Measurements from ENCODE around the gene BCO2. TPM values are rescaled to one million over a fixed set of nuclear protein-coding genes. Genes with fewer than 3 reads are reported as not detected.

Gene BCO2
- total RNA-seq, 1 experiment from 2014 or later = 2.9 TPM

GRCh38 chr11:112253605-112254242 is 78.4 kb downstream of the BCO2 start:
- intact Hi-C loops (cut with micrococcal nuclease) = no loop called here
- Histone ChIP-seq H3K79me2 (ENCODE audit: low read length) (no peaks in the 10 kb centered on the region), H3F3A (ENCODE audit: low read length, unreplicated experiment) (no peaks in the 10 kb centered on the region), H3K27ac (ENCODE audit: low read length) (no peak overlapping the region), H3K27me3 (ENCODE audit: low read length) (no peaks in the 10 kb centered on the region), H3K9me2 (replicated peaks; ENCODE audit: low read length) (no peaks in the 10 kb centered on the region), H3K9ac (ENCODE audit: low read length) (no peak overlapping the region), H3K9me3 (ENCODE audit: low read length) (no peaks in the 10 kb centered on the region), H3K4me1 (ENCODE audit: insufficient read depth, low read length) (peaks cover 17% of the 10 kb centered on the region), H3K4me2 (ENCODE audit: low read length) (no peak overlapping the region), H3K4me3 (ENCODE audit: low read length) (no peak overlapping the region), H2AFZ (ENCODE audit: low read length) (no peak overlapping the region), H3K36me3 (ENCODE audit: low read depth, low read length) (no peaks in the 10 kb centered on the region), H4K20me1 (ENCODE audit: low read length) (no peaks in the 10 kb centered on the region)
- POLR2A ChIA-PET (ENCODE audit: unreplicated experiment) = no interaction called here
- no peak for ATAC-seq
- no peak for TF ChIP-seq CTCF (conservative IDR thresholded peaks at IDR 0.05; ENCODE audit: low read depth, low read length)
- TF ChIP-seq EZH2phosphoT487 (IDR thresholded peaks at IDR 0.05; ENCODE audit: borderline replicate concordance, low read length) = no peak
- no peak for TF ChIP-seq EZH2 (IDR thresholded peaks at IDR 0.05; ENCODE audit: low read length, unreplicated experiment)
- CTCF ChIA-PET = no interaction called here
- no peak for DNase-seq
- BruUV-seq (replicated peaks) = no TSS peak

GRCh38 chr11:112255067-112255720 is 79.9 kb downstream of the BCO2 start:
- H3K9ac ChIP-seq (ENCODE audit: low read length) = peak overlapping the region; percentile 23; the same call in 1 of the 2 replicates
- peak; percentile 98 for ATAC-seq
- peak overlapping the region; percentile 69 for H3K4me2 ChIP-seq (ENCODE audit: low read length)

More at GRCh38 chr11:112255067-112255720, 79.9 kb downstream of the BCO2 start:
- Histone ChIP-seq H3F3A (ENCODE audit: low read length, unreplicated experiment) (no peaks in the 10 kb centered on the region), H3K9me2 (replicated peaks; ENCODE audit: low read length) (no peaks in the 10 kb centered on the region), H4K20me1 (ENCODE audit: low read length) (no peaks in the 10 kb centered on the region), H3K27ac (ENCODE audit: low read length) (peak overlapping the region; percentile 60), H2AFZ (ENCODE audit: low read length) (peak overlapping the region; percentile 33), H3K4me3 (ENCODE audit: low read length) (peak overlapping the region; percentile 20; the same call in 1 of the 2 replicates), H3K36me3 (ENCODE audit: low read depth, low read length) (no peaks in the 10 kb centered on the region), H3K4me1 (ENCODE audit: insufficient read depth, low read length) (peaks cover 18% of the 10 kb centered on the region), H3K79me2 (ENCODE audit: low read length) (no peaks in the 10 kb centered on the region), H3K9me3 (ENCODE audit: low read length) (no peaks in the 10 kb centered on the region), H3K27me3 (ENCODE audit: low read length) (no peaks in the 10 kb centered on the region)
- intact Hi-C loops (cut with micrococcal nuclease) = loop anchor here (1.0 kb wide), 1 partner anchor 8 kb away; no protein-coding TSS in a partner anchor
- TF ChIP-seq EZH2 (IDR thresholded peaks at IDR 0.05; ENCODE audit: low read length, unreplicated experiment) = no peak
- no peak for TF ChIP-seq CTCF (conservative IDR thresholded peaks at IDR 0.05; ENCODE audit: low read depth, low read length)
- POLR2A ChIA-PET (ENCODE audit: unreplicated experiment) = no interaction called here
- peak; percentile 94 for DNase-seq
- CTCF ChIA-PET = interaction anchor here (1.0 kb wide), 1 partner anchor 25 kb away, joined by 5 read pairs; no protein-coding TSS in a partner anchor
- BruUV-seq (replicated peaks) = no TSS peak
